MCF 10A (cell line): ENCODE measurements around the gene ME3. TPM values are rescaled to one million over a fixed set of nuclear protein-coding genes. Genes with fewer than 3 reads are reported as not detected.

ENCODE experiments used
- BruUV-seq: library from RNA; stranded (reverse); fragments of 400-500 nt; replicated peaks from 2 replicates; lab custom pipeline; 2021; lab: Mats Ljungman, UMichigan
- CTCF ChIA-PET: fragments of 300-600 bp; sonication (Branson Sonifier 250); formaldehyde crosslinking; extraction: SDS; loops from one replicate; lab custom pipeline; 2021; ENCODE audit warnings: antibody characterized with exemption, inconsistent platforms; lab: Yijun Ruan, JAX
- POLR2A ChIA-PET: fragments of 300-600, 350-650 bp; sonication (Branson Sonifier 250); formaldehyde crosslinking; extraction: SDS; loops from one replicate; lab custom pipeline; 2020; ENCODE audit warnings: antibody characterized with exemption, inconsistent platforms; lab: Yijun Ruan, JAX
- DNase-seq: peaks from one replicate; pipeline ENCODE4 v3.0.0-alpha.2; 2018; ENCODE audit not compliant: unreplicated experiment
- H3K27ac Mint-ChIP-seq: one replicate; pipeline ENCODE4 v1.8.0; 2022; ENCODE audit warnings: mild to moderate bottlenecking, low read depth, mixed read lengths; ENCODE audit not compliant: unreplicated experiment
- H3K27me3 Mint-ChIP-seq: one replicate; pipeline ENCODE4 v1.8.0; 2022; ENCODE audit warnings: mixed read lengths; ENCODE audit not compliant: insufficient read depth, unreplicated experiment
- H3K36me3 Mint-ChIP-seq: one replicate; pipeline ENCODE4 v1.8.0; 2022; ENCODE audit warnings: mild to moderate bottlenecking, moderate library complexity, mixed read lengths; ENCODE audit not compliant: insufficient read depth, unreplicated experiment
- H3K4me1 Mint-ChIP-seq: one replicate; pipeline ENCODE4 v1.8.0; 2022; ENCODE audit warnings: mixed read lengths; ENCODE audit not compliant: insufficient read depth, unreplicated experiment
- H3K4me3 Mint-ChIP-seq: one replicate; pipeline ENCODE4 v1.8.0; 2022; ENCODE audit warnings: mild to moderate bottlenecking, moderate library complexity, mixed read lengths; ENCODE audit not compliant: unreplicated experiment
- H3K9me3 Mint-ChIP-seq: one replicate; pipeline ENCODE4 v1.8.0; 2022; ENCODE audit warnings: mixed read lengths; ENCODE audit not compliant: unreplicated experiment
- intact Hi-C: fragments of 100-400 bp; cut with micrococcal nuclease; formaldehyde crosslinking; loops from 2 replicates; pipeline ENCODE4 v1.14.1; 2022
- total RNA-seq: library from RNA; stranded (reverse); gene quantifications from 2 replicates; pipeline ENCODE4 v1.2.3, GENCODE V29; 2022
- TF ChIP-seq, protein P1 (sequence below): fragments of 200-600 bp; IDR thresholded peaks from one replicate; pipeline ENCODE4 v1.8.0; 2022; ENCODE audit warnings: antibody characterized with exemption, mild to moderate bottlenecking; ENCODE audit not compliant: unreplicated experiment

The ME3 gene
- total RNA-seq, 1 experiment from 2014 or later: not detected

- Mint-ChIP-seq H3K4me1 (peaks cover 17% of the 10 kb centered on the region), H3K4me3 (no peak overlapping the region), H3K9me3 (no peaks in the 10 kb centered on the region), H3K27ac (no peak overlapping the region), H3K36me3 (no peaks in the 10 kb centered on the region), H3K27me3 (no peaks in the 10 kb centered on the region)
- TF ChIP-seq, protein P1, sequence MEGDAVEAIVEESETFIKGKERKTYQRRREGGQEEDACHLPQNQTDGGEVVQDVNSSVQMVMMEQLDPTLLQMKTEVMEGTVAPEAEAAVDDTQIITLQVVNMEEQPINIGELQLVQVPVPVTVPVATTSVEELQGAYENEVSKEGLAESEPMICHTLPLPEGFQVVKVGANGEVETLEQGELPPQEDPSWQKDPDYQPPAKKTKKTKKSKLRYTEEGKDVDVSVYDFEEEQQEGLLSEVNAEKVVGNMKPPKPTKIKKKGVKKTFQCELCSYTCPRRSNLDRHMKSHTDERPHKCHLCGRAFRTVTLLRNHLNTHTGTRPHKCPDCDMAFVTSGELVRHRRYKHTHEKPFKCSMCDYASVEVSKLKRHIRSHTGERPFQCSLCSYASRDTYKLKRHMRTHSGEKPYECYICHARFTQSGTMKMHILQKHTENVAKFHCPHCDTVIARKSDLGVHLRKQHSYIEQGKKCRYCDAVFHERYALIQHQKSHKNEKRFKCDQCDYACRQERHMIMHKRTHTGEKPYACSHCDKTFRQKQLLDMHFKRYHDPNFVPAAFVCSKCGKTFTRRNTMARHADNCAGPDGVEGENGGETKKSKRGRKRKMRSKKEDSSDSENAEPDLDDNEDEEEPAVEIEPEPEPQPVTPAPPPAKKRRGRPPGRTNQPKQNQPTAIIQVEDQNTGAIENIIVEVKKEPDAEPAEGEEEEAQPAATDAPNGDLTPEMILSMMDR: no peak
- CTCF ChIA-PET: interaction anchor here (0.6 to 3.1 kb wide), 3 partner anchors 11 to 626 kb away, joined by 3 to 22 read pairs (median 4); no protein-coding TSS in a partner anchor
- POLR2A ChIA-PET: interaction anchor here (0.7 kb wide), 1 partner anchor 17 kb away, joined by 3 read pairs; no protein-coding TSS in a partner anchor
- no TSS peak for BruUV-seq
- intact Hi-C loops: no loop called here
- DNase-seq: no peak
These were observed 77.0 kb downstream of the ME3 start for GRCh38 chr11:86595451-86595850.

DNA sequence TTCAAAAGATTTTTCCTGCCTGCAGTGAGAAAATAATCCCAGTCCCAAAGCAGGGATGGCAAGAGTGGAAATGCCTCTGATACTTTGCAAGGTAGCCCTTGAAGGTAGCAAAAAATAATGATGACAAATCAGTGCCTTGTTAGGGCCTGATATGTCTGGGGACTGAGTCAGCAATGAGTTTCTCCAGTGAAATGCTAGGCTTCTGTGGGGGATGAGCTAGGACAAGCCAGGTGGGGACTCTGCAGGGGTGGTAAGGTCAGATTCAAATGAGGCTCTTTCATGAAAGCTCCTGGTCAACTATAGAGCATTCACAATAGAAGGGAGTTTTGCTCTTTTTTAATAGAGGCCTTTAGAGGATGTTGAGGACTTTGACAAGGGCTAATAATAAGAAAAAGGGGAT lies 77.7 kb downstream of the ME3 start:
- Mint-ChIP-seq H3K4me3 (no peak overlapping the region), H3K36me3 (no peaks in the 10 kb centered on the region), H3K4me1 (peaks cover 17% of the 10 kb centered on the region), H3K27me3 (no peaks in the 10 kb centered on the region), H3K27ac (no peak overlapping the region), H3K9me3 (no peaks in the 10 kb centered on the region)
- CTCF ChIA-PET: interaction anchor here (0.6 to 1.0 kb wide), 2 partner anchors 11 to 220 kb away, joined by 3 read pairs; no protein-coding TSS in a partner anchor
- POLR2A ChIA-PET: interaction anchor here (0.6 to 0.7 kb wide), 2 partner anchors 17 to 967 kb away, joined by 3 to 5 read pairs; partner anchors contain the start of gene DLG2
- BruUV-seq: no TSS peak
- intact Hi-C loops: no loop called here
- DNase-seq: no peak
- TF ChIP-seq, protein P1: no peak

- H3K4me1 Mint-ChIP-seq: peaks cover 17% of the 10 kb centered on the region
- CTCF ChIA-PET: interaction anchor here (1.8 kb wide), 1 partner anchor 15 kb away, joined by 11 read pairs; no protein-coding TSS in a partner anchor
- TF ChIP-seq, protein P1: no peak
- no peaks in the 10 kb centered on the region for H3K36me3 Mint-ChIP-seq
- H3K4me3 Mint-ChIP-seq: no peak overlapping the region
- no peaks in the 10 kb centered on the region for H3K27me3 Mint-ChIP-seq
- intact Hi-C loops: no loop called here
- POLR2A ChIA-PET: interaction anchor here (0.7 kb wide), 1 partner anchor 526 kb away, joined by 3 read pairs; no protein-coding TSS in a partner anchor
- no TSS peak for BruUV-seq
- no peak for DNase-seq
- no peaks in the 10 kb centered on the region for H3K9me3 Mint-ChIP-seq
- H3K27ac Mint-ChIP-seq: no peak overlapping the region
These were observed 78.6 kb downstream of the ME3 start for GRCh38 chr11:86593833-86594232.

GRCh38 chr11:86592659-86593451 lies 79.6 kb downstream of the ME3 start:
- no peaks in the 10 kb centered on the region for H3K9me3 Mint-ChIP-seq
- H3K4me3 Mint-ChIP-seq: no peak overlapping the region
- no peaks in the 10 kb centered on the region for H3K36me3 Mint-ChIP-seq
- intact Hi-C loops: no loop called here
- H3K4me1 Mint-ChIP-seq: peaks cover 17% of the 10 kb centered on the region
- TF ChIP-seq, protein P1: no peak
- no peak overlapping the region for H3K27ac Mint-ChIP-seq
- ChIA-PET POLR2A (interaction anchor here (0.6 to 1.1 kb wide), 3 partner anchors 16 to 222 kb away, joined by 3 read pairs; no protein-coding TSS in a partner anchor), CTCF (interaction anchor here (1.0 to 1.8 kb wide), 2 partner anchors 16 to 138 kb away, joined by 4 to 11 read pairs; no protein-coding TSS in a partner anchor)
- no TSS peak for BruUV-seq
- peak; percentile 88 for DNase-seq
- H3K27me3 Mint-ChIP-seq: no peaks in the 10 kb centered on the region
